Nephron (organoid): ENCODE data around the gene SUN5.

Experiments used
- H3K27ac Mint-ChIP-seq, 3 experiments: 2 replicates each; pipeline ENCODE4 v1.8.0; 2020; ENCODE audit warnings: mixed read lengths in 3 of 3, mild to moderate bottlenecking in 2 of 3, moderate library complexity in 1 of 3
- H3K27me3 Mint-ChIP-seq: 2 replicates; pipeline ENCODE4 v1.8.0; 2021; ENCODE audit warnings: low read depth, mild to moderate bottlenecking, moderate library complexity, mixed read lengths
- H3K36me3 Mint-ChIP-seq: 2 replicates; pipeline ENCODE4 v1.8.0; 2020; ENCODE audit warnings: low read depth, mixed read lengths
- H3K4me1 Mint-ChIP-seq: 2 replicates; pipeline ENCODE4 v1.8.0; 2020; ENCODE audit warnings: mixed read lengths
- H3K4me3 Mint-ChIP-seq, 3 experiments: 2 replicates each; pipeline ENCODE4 v1.8.0; 2020; ENCODE audit warnings: mild to moderate bottlenecking in 3 of 3, mixed read lengths in 3 of 3, moderate library complexity in 2 of 3
- H3K9me3 Mint-ChIP-seq: 2 replicates; pipeline ENCODE4 v1.8.0; 2020; ENCODE audit warnings: mixed read lengths
- CTCF ChIP-seq, 3 experiments: fragments of 200-600 bp; sonication (generic); IDR thresholded peaks; one replicate each; pipeline ENCODE4 v1.5.0; 2021; ENCODE audit warnings: antibody characterized with exemption in 3 of 3; ENCODE audit not compliant: unreplicated experiment in 3 of 3

SUN5 gene

GRCh38 chr20:33015700-33016580 lies 11.7 kb upstream of the SUN5 start:
- no peaks in the 10 kb centered on the region for H3K36me3 Mint-ChIP-seq
- no peaks in the 10 kb centered on the region for H3K4me1 Mint-ChIP-seq
- no peak overlapping the region for H3K4me3 Mint-ChIP-seq
- no peak overlapping the region for H3K27ac Mint-ChIP-seq
- H3K27me3 Mint-ChIP-seq = peaks cover 18% of the 10 kb centered on the region
- TF ChIP-seq CTCF (IDR thresholded peaks at IDR 0.05; ENCODE audit: unreplicated experiment in 3 of 3) = no peak
- H3K9me3 Mint-ChIP-seq = no peaks in the 10 kb centered on the region

- Mint-ChIP-seq H3K36me3 (no peaks in the 10 kb centered on the region), H3K9me3 (no peaks in the 10 kb centered on the region), H3K27me3 (peaks cover 18% of the 10 kb centered on the region), H3K27ac (no peak overlapping the region), H3K4me3 (no peak overlapping the region), H3K4me1 (no peaks in the 10 kb centered on the region)
- TF ChIP-seq CTCF (IDR thresholded peaks at IDR 0.05; ENCODE audit: unreplicated experiment in 3 of 3) = no peak
These were observed 10.9 kb upstream of the SUN5 start for GRCh38 chr20:33015114-33015484.

- no peaks in the 10 kb centered on the region for H3K36me3 Mint-ChIP-seq
- no peaks in the 10 kb centered on the region for H3K9me3 Mint-ChIP-seq
- no peaks in the 10 kb centered on the region for H3K4me1 Mint-ChIP-seq
- peaks cover 15% of the 10 kb centered on the region for H3K27me3 Mint-ChIP-seq
- no peak overlapping the region for H3K4me3 Mint-ChIP-seq
- H3K27ac Mint-ChIP-seq = no peak overlapping the region
- no peak for TF ChIP-seq CTCF (IDR thresholded peaks at IDR 0.05; ENCODE audit: unreplicated experiment in 3 of 3)
These were observed 10.3 kb upstream of the SUN5 start for GRCh38 chr20:33014336-33015113.

- TF ChIP-seq CTCF (IDR thresholded peaks at IDR 0.05; ENCODE audit: unreplicated experiment in 3 of 3) = no peak
- Mint-ChIP-seq H3K9me3 (no peaks in the 10 kb centered on the region), H3K4me3 (no peak overlapping the region), H3K36me3 (no peaks in the 10 kb centered on the region), H3K27ac (no peak overlapping the region), H3K4me1 (no peaks in the 10 kb centered on the region), H3K27me3 (peaks cover 14% of the 10 kb centered on the region)
These were observed 9.6 kb upstream of the SUN5 start for GRCh38 chr20:33013701-33014326.

- Mint-ChIP-seq H3K4me1 (no peaks in the 10 kb centered on the region), H3K9me3 (no peaks in the 10 kb centered on the region), H3K36me3 (no peaks in the 10 kb centered on the region), H3K27ac (no peak overlapping the region), H3K27me3 (peaks cover 12% of the 10 kb centered on the region), H3K4me3 (no peak overlapping the region)
- no peak for TF ChIP-seq CTCF (IDR thresholded peaks at IDR 0.05; ENCODE audit: unreplicated experiment in 3 of 3)
These were observed 8.3 kb upstream of the SUN5 start for GRCh38 chr20:33012327-33013189.
